ENCODE measurements around the gene WDR37. TPM values are rescaled to one million over a fixed set of nuclear protein-coding genes. Genes with fewer than 3 reads are reported as not detected.

Gene WDR37
- total and polyA plus RNA-seq, 8 donors: 4.6 to 11.6 (median 8.6) TPM

- Histone ChIP-seq H3K27me3 (no peaks in the 10 kb centered on the region), H3K27ac (no peak overlapping the region), H3K4me3 (no peak overlapping the region), H3K36me3 (no peaks in the 10 kb centered on the region), H3K9me3 (peaks cover 0 to 4% (median 1%) of the 10 kb centered on the region in 4 donors), H3K4me1 (no peaks in the 10 kb centered on the region)
- FAIRE-seq (no peak), ATAC-seq (no peak), DNase-seq (no peak)
- 83 to 87% methylated on average over 17 of the region's 17 CpGs for WGBS, 2 donors
- TF ChIP-seq CTCF (IDR thresholded peaks at IDR 0.05): no peak
- intact Hi-C loops (cut with DNase I): no loop called here
Observed at GRCh38 chr10:1148855-1149605, 92.8 kb downstream of the WDR37 start.

- FAIRE-seq (no peak), DNase-seq (peak in 1 of 6 donors; percentile 37), ATAC-seq (peak; percentile 55 to 90 (median 84))
- Histone ChIP-seq H3K27me3 (no peaks in the 10 kb centered on the region), H3K9me3 (peaks cover 0 to 4% (median 1%) of the 10 kb centered on the region in 4 donors), H3K27ac (no peak overlapping the region), H3K36me3 (no peaks in the 10 kb centered on the region), H3K4me3 (no peak overlapping the region), H3K4me1 (no peaks in the 10 kb centered on the region)
- WGBS, 2 donors: 42 to 45% methylated on average over 23 of the region's 23 CpGs
- no peak for TF ChIP-seq CTCF (IDR thresholded peaks at IDR 0.05)
- intact Hi-C loops (cut with DNase I): no loop called here
Observed at GRCh38 chr10:1149793-1150637, 93.8 kb downstream of the WDR37 start.

- H3K27ac ChIP-seq: no peak overlapping the region
Observed at GRCh38 chr10:1150638-1150955, 94.4 kb downstream of the WDR37 start.

GRCh38 chr10:1151076-1152033 is 95.2 kb downstream of the WDR37 start:
- Histone ChIP-seq H3K27me3 (no peaks in the 10 kb centered on the region), H3K36me3 (no peaks in the 10 kb centered on the region), H3K4me3 (no peak overlapping the region), H3K4me1 (no peaks in the 10 kb centered on the region), H3K27ac (peak overlapping the region in 2 of 4 donors; percentile 15 to 44), H3K9me3 (no peaks in the 10 kb centered on the region)
- 57 to 65% methylated on average over 15 of the region's 15 CpGs for WGBS, 2 donors
- FAIRE-seq (no peak), DNase-seq (no peak), ATAC-seq (peak in 2 of 4 donors; percentile 35 to 69)
- TF ChIP-seq CTCF (IDR thresholded peaks at IDR 0.05): no peak
- intact Hi-C loops (cut with DNase I): no loop called here

More at GRCh38 chr10:1150638-1150955, 94.4 kb downstream of the WDR37 start:
- Histone ChIP-seq H3K4me1 (no peaks in the 10 kb centered on the region), H3K4me3 (no peak overlapping the region), H3K36me3 (no peaks in the 10 kb centered on the region), H3K27me3 (no peaks in the 10 kb centered on the region), H3K9me3 (peaks cover 0 to 4% (median 0%) of the 10 kb centered on the region in 4 donors)
- TF ChIP-seq CTCF (IDR thresholded peaks at IDR 0.05): no peak
- 73 to 89% methylated on average over 13 of the region's 13 CpGs for WGBS, 2 donors
- no peak for DNase-seq
- FAIRE-seq: no peak
- intact Hi-C loops (cut with DNase I): no loop called here
- no peak for ATAC-seq

All from pancreas (tissue), 10 donors.